GF-D8 (cell line): ENCODE data around the gene SHFL.

Source experiments
- DNase-seq: peaks from one replicate; lab custom pipeline; 2025; lab: John Stamatoyannopoulos, UW

Gene SHFL

DNA sequence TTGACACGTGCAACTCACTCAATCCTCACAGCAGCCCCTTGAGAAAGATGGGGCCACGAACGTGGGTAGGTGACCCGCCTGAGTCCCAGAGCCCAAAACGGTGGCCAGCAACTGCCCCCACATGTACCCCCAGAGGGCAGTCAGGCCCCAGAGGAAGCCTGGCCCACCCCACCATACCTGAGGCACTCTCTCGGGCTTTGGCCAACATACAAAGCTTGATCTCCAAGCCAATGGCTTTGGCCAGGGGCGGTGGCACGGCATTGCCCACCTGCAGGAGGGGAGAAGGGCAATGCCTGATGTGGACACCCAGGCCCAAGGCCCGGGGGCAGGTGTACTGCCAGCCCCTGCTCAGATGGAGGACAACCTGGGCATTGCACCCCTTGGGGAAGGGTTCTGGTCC is 47.9 kb downstream of the SHFL start:
- no peak for DNase-seq

GRCh38 chr19:10135551-10136334 is 49.6 kb downstream of the SHFL start:
- no peak for DNase-seq

DNA sequence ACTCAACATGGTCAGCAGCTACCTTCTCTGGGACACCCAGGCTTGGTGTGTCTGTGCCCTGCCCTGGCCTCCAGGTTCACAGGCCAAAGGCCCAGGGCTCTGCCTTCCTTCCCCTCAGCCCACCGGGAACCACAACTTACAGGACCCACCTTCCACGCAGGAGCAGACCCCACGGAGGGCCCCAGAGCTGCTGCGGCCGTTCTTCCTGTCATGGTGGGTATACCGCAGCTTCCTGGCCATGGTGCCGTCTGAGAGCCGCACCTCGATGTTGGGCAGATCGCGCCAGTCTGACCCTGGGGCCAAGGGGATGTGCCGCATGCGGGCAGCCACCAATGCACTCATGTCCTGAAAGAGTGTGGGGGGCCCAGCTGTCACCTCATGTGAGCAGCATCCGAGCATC is 50.8 kb downstream of the SHFL start:
- no peak for DNase-seq

DNA sequence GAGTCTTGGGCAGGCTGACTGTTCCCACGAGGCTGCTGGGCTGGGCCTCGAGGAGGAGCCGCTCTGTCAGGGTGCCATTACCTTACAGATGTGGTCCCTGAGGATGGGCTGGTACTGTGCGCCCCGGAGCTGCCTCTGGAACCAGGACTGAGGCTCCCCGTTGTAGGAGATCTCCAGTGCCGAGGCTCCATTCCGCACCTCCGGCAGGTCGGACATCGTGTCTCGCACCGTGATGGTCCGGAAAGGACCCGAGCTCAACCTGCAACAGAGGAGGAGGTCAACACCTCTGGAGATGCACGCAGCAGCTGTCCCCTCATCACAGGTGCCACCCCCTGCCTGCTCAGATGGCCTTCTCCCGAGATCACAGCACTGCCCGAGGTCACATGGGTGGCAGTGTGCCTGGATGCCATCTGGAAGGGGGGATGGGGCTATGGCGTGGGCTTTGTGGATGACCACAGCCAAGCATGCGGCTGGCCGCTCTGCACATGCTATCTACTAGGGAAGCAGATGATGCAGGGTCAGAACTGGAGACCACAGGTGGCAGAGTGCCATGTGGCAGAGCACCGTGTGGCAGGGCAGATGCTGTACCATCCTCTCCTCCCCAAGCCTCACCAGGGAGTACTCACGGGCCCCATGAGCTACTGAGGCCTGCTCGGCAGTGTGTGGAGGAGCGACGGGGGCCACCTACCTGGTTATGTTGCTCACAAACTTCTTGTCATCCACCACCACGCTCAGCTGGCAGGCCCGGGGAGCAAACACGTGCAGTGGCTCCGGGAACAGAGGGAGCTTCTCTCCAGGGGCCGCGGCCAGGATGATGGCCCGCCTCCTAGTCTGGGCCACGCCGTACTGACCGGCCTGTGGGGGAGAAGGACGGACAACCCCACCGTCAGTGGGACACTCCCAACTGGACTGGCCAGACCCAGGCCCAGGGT is 51.9 kb downstream of the SHFL start:
- no peak for DNase-seq

DNA sequence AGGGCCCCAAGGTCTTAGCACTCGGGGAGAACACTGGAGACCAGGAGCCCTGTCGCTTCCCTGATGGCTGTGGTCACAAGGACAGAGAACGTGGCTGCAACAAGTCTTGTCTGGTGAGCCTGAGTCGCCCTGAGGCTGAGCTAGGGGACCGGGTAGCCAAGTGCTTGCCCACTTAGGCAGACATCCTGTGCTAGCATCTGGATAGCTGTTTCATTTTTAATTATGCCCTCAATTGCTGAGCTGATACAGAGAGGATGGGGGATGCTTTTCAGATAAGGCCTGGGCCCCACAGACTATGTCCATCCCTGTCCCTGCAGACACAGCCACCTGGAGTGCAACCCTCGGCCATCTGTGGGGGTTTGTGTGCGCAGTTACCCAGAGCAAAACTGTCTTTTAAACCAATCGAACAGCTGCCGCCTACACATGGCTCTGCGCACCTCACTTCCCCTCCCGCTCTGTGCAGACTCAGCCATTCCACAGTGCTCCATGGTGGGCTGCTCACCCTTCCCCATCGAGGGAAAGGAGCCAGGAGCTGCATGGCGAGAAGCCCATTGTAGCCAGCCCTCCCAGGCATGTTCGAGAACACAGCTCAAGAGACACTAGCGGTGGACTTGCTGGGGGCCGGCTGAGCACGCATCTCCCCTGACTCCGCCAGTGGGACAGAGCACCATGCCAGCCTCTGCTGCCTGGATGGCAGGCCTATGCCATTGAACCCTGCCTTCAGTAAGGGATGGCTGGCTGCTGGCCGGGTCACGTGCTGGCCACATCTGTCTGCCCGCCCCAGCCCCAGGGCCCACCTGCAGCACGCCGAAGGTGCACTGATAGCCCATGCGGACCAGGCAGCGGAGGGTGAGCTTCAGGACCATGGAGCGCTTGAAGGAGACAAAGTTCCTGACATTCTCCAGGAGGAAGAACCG is 53.0 kb downstream of the SHFL start:
- no peak for DNase-seq

DNA sequence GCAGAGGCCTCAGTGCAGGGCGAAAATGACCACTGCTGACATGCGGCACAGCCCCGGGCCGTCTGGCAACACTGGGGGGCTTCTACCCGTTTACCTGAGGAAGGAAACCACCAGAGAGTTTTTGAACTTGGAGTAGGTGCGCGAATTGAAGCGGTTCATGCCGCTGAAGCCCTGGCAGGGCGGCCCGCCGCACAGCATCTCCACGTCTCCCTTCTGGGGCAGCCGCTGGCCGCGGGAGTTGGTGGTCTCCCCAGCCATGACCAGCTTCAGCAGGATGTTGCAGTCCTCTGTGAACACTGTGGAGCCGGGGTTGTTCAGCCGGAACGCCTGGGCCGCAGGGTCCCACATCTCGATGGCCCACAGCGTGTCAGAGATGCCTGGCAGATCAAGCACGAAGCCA is 53.8 kb downstream of the SHFL start:
- DNase-seq = no peak

GRCh38 chr19:10141479-10141878 is 55.4 kb downstream of the SHFL start:
- no peak for DNase-seq

GRCh38 chr19:10141973-10142372 is 55.9 kb downstream of the SHFL start:
- no peak for DNase-seq
